HFF-Myc (cell line): ENCODE data around the gene UGT2A2.
"Not testable (repeated sequence)": the region's sequence is repeated elsewhere in the genome, so short reads cannot be mapped to it uniquely, and the experiment has no call there.

Experiments
- DNase-seq: peaks from one replicate; pipeline ENCODE4 v3.0.0-alpha.2; 2011; ENCODE audit warnings: low read depth; ENCODE audit errors: extremely low read depth
- H3K4me3 ChIP-seq: replicated peaks from 2 replicates; pipeline ENCODE4 v1.5.1; 2011; ENCODE audit warnings: low read depth, mild to moderate bottlenecking, control low read depth, low read length
- CTCF ChIP-seq: IDR thresholded peaks from 2 replicates; pipeline ENCODE4 v1.5.1; 2012; ENCODE audit warnings: mild to moderate bottlenecking, low read depth, low read length, control low read depth; ENCODE audit errors: missing control alignments

The UGT2A2 gene

GRCh38 chr4:69639542-69639941 lies at the start of gene UGT2A2:
Gene UGT2A2 (minus strand): TSS chr4:69639642. CDS start chr4:69639640, 2 bp downstream.
- H3K4me3 ChIP-seq = no peak within 1 kb of the TSS
- DNase-seq = no peak
- no peak for TF ChIP-seq CTCF

GRCh38 chr4:69684804-69685203 lies 45.4 kb upstream of the UGT2A2 start:
- no peak for TF ChIP-seq CTCF
- no peak overlapping the region for H3K4me3 ChIP-seq
- no peak for DNase-seq

GRCh38 chr4:69668680-69669079 lies 29.2 kb upstream of the UGT2A2 start:
- no peak for TF ChIP-seq CTCF
- no peak overlapping the region for H3K4me3 ChIP-seq
- no peak for DNase-seq

GRCh38 chr4:69664009-69664408 lies 24.6 kb upstream of the UGT2A2 start:
- not testable (repeated sequence) for DNase-seq, H3K4me3 ChIP-seq

GRCh38 chr4:69661130-69661803 lies 21.8 kb upstream of the UGT2A2 start:
- DNase-seq = not testable (repeated sequence)

GRCh38 chr4:69658133-69658532 lies 18.7 kb upstream of the UGT2A2 start:
- no peak for DNase-seq
- no peak overlapping the region for H3K4me3 ChIP-seq
- TF ChIP-seq CTCF = no peak

More at GRCh38 chr4:69661130-69661803, 21.8 kb upstream of the UGT2A2 start:
- H3K4me3 ChIP-seq = not testable (repeated sequence)

GRCh38 chr4:69656653-69657158 lies 17.3 kb upstream of the UGT2A2 start:
- no peak for DNase-seq
- TF ChIP-seq CTCF = no peak
- H3K4me3 ChIP-seq = no peak overlapping the region

- DNase-seq = no peak
- TF ChIP-seq CTCF = no peak
- H3K4me3 ChIP-seq = no peak within 1 kb of the TSS
Observed at GRCh38 chr4:69653147-69653546, 13.7 kb upstream of the UGT2A2 start, which contains the start of gene UGT2A1. Gene UGT2A1 (minus strand): TSS chr4:69653247. CDS start chr4:69647644, 5,603 bp downstream.
